HG03354 (cell line): ENCODE results near the gene KCNQ1OT1.

ENCODE experiments used
- ATAC-seq: cut with Tn5 transposase; IDR thresholded peaks from one replicate; pipeline ENCODE4 v1.9.1; 2021; ENCODE audit warnings: mild to moderate bottlenecking; ENCODE audit not compliant: unreplicated experiment, poor library complexity, severe bottlenecking

KCNQ1OT1 gene

GRCh38 chr11:2689651-2690575 is 9.9 kb downstream of the KCNQ1OT1 start:
- no peak for ATAC-seq

- ATAC-seq, result no peak
These were observed 11.2 kb downstream of the KCNQ1OT1 start for GRCh38 chr11:2688381-2689231.

DNA sequence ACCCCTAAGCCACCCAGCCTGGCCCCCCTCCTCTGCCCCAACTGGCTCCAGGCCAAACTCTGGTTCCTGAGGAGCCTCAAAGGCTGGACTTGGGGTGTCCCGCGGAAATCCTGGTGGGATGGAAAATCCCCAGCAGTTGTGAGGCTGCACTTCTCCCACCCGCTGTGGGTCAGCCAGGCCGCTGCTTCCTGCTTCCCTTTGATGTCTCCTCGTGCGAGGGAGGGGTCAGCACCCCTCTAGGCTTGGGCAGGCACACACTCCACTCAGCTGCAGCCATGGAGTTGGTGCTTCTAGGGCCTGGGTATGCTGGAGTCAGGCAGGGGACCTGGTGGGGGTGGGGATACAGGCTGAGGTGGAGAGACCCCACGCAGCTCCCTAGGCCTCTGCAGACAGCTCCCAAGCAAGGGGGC is 12.0 kb downstream of the KCNQ1OT1 start:
- ATAC-seq, result no peak

GRCh38 chr11:2687223-2687530 is 12.6 kb downstream of the KCNQ1OT1 start:
- ATAC-seq, result no peak

DNA sequence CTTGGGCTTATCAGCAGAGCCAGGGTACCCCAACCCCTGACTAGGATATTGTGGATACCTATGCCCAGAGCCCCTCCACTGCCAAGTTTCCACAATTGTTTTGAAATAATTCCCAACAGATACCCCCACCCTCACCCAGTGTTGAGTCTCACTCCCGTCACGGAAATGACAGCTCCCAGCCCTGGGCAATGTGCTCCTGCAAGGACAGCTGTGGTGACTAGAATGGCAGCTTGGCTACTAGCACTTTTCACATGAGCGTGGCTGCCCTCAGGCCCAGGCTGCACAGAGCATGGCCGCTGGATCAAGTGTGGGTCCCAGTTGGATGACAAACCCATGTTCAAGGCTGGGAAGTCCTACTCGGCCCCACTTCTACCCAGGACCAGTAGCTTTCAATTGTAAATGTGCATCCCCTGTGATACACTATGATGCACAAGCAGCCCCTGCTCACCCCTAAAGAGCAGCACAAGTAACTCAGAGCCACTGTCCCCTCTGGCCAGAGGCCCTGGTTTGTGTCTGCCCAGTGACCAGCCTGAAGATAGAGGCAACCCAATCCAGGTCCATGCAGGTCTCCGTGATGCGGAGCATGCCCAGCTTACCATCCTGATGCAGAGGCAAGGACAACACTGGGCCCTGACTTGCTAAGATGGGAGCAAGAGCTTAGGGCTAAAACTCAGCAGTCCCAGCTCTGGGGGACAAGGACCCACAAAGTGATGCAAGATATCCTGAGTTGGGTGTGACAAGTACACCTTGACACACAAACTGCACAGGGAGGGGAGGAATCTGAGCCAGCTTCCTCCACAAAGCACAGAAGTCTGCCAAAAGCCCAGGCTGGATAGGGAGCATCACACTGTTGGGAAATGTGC is 13.2 kb downstream of the KCNQ1OT1 start:
- ATAC-seq, result no peak

- no peak for ATAC-seq
These were observed 14.0 kb downstream of the KCNQ1OT1 start for GRCh38 chr11:2685566-2686359.

DNA sequence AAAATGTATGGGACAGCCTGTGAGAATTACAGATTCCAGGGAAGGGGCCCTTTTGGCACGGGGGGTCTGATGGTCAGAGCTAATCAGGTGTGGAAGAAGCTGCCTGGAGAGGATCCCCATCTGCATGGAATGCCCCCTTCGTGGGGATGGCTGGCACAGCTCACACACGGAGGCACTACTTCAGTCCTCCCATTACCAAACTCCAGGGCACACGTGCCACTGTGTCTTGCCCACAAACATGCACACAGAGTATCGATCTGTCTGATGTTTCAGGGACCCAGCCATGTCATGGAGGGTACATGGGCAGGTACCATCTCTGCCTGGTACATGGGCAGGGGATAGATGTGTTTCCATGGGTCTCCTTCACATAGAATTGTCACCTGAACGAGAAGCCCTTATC is 14.7 kb downstream of the KCNQ1OT1 start:
- no peak for ATAC-seq

DNA sequence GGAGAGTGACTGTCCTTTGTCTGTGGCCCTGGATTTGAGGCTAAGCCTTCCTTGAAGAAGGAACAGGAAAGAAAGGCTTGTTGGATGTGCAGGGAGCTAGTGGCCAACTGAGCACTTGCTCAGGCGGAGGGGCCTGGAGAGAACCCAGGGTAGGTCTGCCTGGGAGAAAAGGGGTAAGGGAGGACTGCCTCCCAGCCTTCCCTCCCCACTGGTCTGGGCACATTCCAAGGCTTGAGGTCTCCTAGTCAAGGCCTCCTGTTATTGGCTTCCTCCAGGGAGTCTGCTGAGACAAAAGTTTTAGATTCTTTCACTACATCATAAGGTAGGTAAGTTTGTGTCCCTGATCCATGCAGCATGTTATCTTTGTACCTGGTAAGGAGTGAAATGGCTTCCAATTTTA is 15.2 kb downstream of the KCNQ1OT1 start:
- no peak for ATAC-seq

- no peak for ATAC-seq
These were observed 16.0 kb downstream of the KCNQ1OT1 start for GRCh38 chr11:2683806-2684205.

DNA sequence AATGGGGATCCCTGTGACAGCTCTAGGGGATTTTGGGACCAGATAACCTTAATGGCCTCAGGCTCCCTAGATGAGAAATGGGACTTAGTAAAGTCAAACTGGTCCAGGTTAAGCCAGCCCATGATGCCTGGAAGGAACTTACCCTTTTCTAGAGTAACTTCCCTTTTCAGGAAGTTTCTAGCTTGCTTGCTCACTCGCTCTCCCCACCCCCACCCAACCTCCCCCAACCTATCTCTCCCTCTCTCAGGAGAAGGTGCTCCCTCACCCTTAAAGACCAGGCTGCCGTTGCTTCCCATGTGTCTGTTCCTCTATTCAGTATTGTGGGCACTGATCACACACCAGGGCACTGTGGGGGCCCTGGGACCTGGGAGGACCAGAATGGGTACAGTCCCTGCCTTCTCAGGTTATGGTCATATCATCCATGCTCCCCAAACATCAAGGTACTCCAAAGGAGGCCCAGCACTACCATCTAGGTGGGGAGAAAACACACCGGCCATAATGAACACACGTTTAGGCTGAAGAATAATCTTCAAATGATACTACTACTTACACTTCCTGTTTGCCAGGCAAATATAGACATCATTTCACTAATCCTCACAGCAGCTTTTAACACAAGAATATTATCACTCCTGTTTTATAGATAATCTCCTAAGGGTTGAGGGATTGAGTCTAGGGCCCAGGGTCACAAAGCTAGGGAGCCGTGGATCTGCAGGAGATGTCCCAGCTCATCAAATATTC is 18.2 kb downstream of the KCNQ1OT1 start:
- ATAC-seq, result no peak

DNA sequence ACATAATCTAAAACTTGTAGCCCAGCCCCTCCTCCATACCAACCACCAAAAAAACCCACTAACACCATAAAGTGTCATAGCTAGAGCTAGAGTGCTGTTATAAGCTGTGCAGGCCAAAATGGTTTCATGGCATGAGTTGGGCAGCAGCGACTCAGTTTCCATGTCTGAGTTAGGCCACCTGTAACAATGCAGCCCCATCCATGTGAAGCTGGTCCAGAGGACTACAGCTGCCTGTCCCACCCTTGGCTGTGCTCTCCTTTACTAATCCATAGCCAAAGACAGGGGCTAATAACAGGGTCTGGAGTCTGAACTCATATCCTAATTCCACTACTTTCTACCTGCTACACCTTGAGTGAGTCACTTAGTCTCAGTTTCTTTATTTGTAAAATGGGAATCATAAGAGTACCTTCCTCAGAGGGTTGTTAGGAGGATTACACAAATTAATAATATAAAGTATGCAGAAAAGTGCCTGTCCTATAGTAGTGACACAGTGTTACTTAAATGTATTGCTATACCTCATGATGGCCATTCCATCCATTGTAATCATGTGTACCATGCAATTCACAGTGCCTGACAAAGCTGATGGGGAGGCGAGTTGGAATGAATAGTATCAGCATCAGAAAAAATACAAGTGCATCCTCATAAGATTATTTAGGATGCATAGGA is 20.6 kb downstream of the KCNQ1OT1 start:
- no peak for ATAC-seq

- ATAC-seq, result no peak
These were observed 21.4 kb downstream of the KCNQ1OT1 start for GRCh38 chr11:2678396-2678795.

- ATAC-seq, result peak; percentile 69
These were observed 22.7 kb downstream of the KCNQ1OT1 start for GRCh38 chr11:2677127-2677526.

- no peak for ATAC-seq
These were observed 24.3 kb downstream of the KCNQ1OT1 start for GRCh38 chr11:2675540-2675939.

- no peak for ATAC-seq
These were observed 25.1 kb downstream of the KCNQ1OT1 start for GRCh38 chr11:2674658-2675131.

DNA sequence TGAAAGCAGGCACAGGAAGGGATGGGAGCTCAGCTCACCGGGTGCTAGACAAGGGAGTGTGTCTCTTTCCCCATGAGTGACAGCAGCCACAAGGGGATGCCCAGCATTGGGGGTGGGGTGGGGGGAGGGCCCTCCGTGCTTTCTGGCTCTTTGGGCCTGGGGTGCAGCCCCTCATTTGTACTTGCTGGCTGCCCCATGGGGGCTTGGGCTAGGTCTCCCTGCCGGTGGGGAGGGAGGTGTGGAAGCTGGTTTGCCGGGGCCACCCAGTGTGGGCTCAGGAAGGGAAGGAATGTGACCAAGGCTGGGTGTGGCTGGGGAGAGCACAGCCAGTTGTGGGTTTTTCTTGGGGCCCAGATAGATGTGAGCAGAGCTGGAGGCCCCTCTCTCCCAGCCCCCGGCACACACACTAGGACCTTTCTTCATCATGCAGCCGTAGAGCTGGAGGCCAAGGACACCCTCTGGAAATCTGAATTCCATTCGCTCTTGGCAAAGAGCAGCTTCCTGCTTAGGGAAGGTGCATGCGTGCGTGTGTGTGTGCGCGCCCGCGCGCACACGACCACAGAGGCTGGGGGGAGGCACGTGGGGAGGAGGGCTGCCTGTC is 25.8 kb downstream of the KCNQ1OT1 start:
- ATAC-seq, result no peak

DNA sequence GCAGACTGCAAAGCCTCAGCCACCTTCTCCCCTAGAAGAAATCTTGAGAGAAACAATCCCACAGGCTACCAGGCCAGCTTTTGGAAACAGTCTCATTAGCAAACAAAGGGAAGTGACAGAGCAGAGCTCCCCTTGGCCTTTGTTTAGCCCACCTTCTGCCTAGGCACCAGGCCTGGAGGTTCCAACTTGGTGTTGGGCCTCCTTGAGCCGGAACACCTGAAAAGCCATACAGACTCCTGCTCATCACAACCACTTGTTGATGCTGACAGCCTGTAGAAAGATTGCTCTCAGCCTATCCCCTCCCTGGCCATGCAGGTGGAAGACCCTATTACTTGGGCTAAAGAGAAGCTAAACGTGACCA is 26.6 kb downstream of the KCNQ1OT1 start:
- no peak for ATAC-seq
